Naive thymus-derived CD4-positive, alpha-beta T cell (primary cell): ENCODE measurements around the gene PSENEN. TPM values are rescaled to one million over a fixed set of nuclear protein-coding genes. Genes with fewer than 3 reads are reported as not detected.
A peak's percentile ranks its signal among the peaks of the same experiment; 100 is the strongest.

Experiments used
- ATAC-seq: fragments of 150-1000 bp; cut with Tn5 transposase; 2 replicates; pipeline ENCODE4 v1.10.0; 2021; ENCODE audit warnings: mild to moderate bottlenecking, moderate library complexity
- CTCF ChIA-PET: fragments of 350-600 bp; sonication (Branson Sonifier 250); formaldehyde crosslinking; loops from one replicate; lab custom pipeline; 2021; ENCODE audit warnings: antibody characterized with exemption; lab: Charles Lee
- POLR2A ChIA-PET: fragments of 350-600 bp; sonication (Branson Sonifier 250); formaldehyde crosslinking; loops from one replicate; lab custom pipeline; 2021; ENCODE audit warnings: antibody characterized with exemption, inconsistent platforms; lab: Charles Lee
- DNase-seq, 9 donors: peaks; one replicate each; pipeline versions ENCODE4 v3.0.0 to v3.0.0-alpha.2; 2020 to 2022; ENCODE audit warnings: mixed read lengths in 1 of 9
- H3K27ac ChIP-seq: one replicate; pipeline ENCODE4 v1.7.0; 2013; ENCODE audit warnings: mild to moderate bottlenecking, low read depth, low read length, moderate library complexity
- H3K27me3 ChIP-seq, 2 donors: one replicate each; pipeline ENCODE4 v1.7.0; 2013; ENCODE audit warnings: low read length in 2 of 2, mild to moderate bottlenecking in 2 of 2, moderate library complexity in 2 of 2; ENCODE audit not compliant: control insufficient read depth in 2 of 2, insufficient read depth in 2 of 2
- H3K36me3 ChIP-seq, 3 experiments: 1 replicate in 2 of 3; 2 replicates in 1 of 3; pipeline ENCODE4 v1.7.0; 2013; ENCODE audit warnings: low read length in 3 of 3, mild to moderate bottlenecking in 3 of 3, moderate library complexity in 1 of 3; ENCODE audit not compliant: insufficient read depth in 3 of 3, control insufficient read depth in 2 of 3
- H3K4me1 ChIP-seq, 2 donors: one replicate each; pipeline ENCODE4 v1.7.0; 2013; ENCODE audit warnings: low read length in 2 of 2, mild to moderate bottlenecking in 2 of 2, moderate library complexity in 1 of 2; ENCODE audit not compliant: control insufficient read depth in 2 of 2, insufficient read depth in 2 of 2
- H3K4me3 ChIP-seq: 2 replicates; pipeline ENCODE4 v1.7.0; 2013; ENCODE audit warnings: mild to moderate bottlenecking, low read length
- H3K9me3 ChIP-seq, 3 experiments: 1 replicate in 2 of 3; 2 replicates in 1 of 3; pipeline ENCODE4 v1.7.0; 2013; ENCODE audit warnings: low read length in 3 of 3; ENCODE audit not compliant: control insufficient read depth in 2 of 3
- H3K27ac Mint-ChIP-seq, 9 donors: one replicate each; pipeline ENCODE4 v1.8.0; 2020 to 2022; ENCODE audit warnings: mixed read lengths in 9 of 9, mild to moderate bottlenecking in 8 of 9, moderate library complexity in 5 of 9, inconsistent platforms in 2 of 9
- H3K27me3 Mint-ChIP-seq, 5 donors: one replicate each; pipeline ENCODE4 v1.8.0; 2021 to 2022; ENCODE audit warnings: mixed read lengths in 5 of 5, mild to moderate bottlenecking in 1 of 5
- H3K36me3 Mint-ChIP-seq, 5 donors: one replicate each; pipeline ENCODE4 v1.8.0; 2020 to 2022; ENCODE audit warnings: mixed read lengths in 5 of 5, mild to moderate bottlenecking in 3 of 5, inconsistent platforms in 1 of 5
- H3K4me1 Mint-ChIP-seq, 7 donors: one replicate each; pipeline ENCODE4 v1.8.0; 2020 to 2022; ENCODE audit warnings: mixed read lengths in 7 of 7, mild to moderate bottlenecking in 3 of 7, inconsistent platforms in 1 of 7
- H3K4me3 Mint-ChIP-seq, 10 donors: one replicate each; pipeline ENCODE4 v1.8.0; 2020 to 2022; ENCODE audit warnings: mild to moderate bottlenecking in 10 of 10, mixed read lengths in 10 of 10, moderate library complexity in 6 of 10, inconsistent platforms in 2 of 10
- H3K9me3 Mint-ChIP-seq, 11 donors: one replicate each; pipeline ENCODE4 v1.8.0; 2020 to 2022; ENCODE audit warnings: mixed read lengths in 11 of 11, mild to moderate bottlenecking in 4 of 11, inconsistent platforms in 1 of 11, moderate library complexity in 1 of 11
- intact Hi-C, 2 donors: fragments of 100-400 bp; cut with micrococcal nuclease; formaldehyde crosslinking; loops; one replicate each; pipeline ENCODE4 v1.15.1; 2023
- polyA plus RNA-seq, 2 donors: library from polyadenylated mRNA; unstranded; fragments of 300-500 nt; fragmentation: Illumina TruSeq; gene quantifications; one replicate each; pipeline ENCODE4 v1.2.3, GENCODE V29; 2021
- total RNA-seq, 6 experiments: library from RNA in 5 of 6; stranded (reverse) in 5 of 6; gene quantifications; 1 replicate in 5 of 6; 2 replicates in 1 of 6; pipeline ENCODE4 v1.2.3 and lab custom pipeline; 2021 to 2026

The PSENEN gene
- total and polyA plus RNA-seq, 7 experiments from 2014 or later = 20.4 to 79.1 (median 33.9) TPM

- H3K36me3 Mint-ChIP-seq = peaks cover 3 to 11% (median 5%) of the 10 kb centered on the region in 5 donors
- H3K9me3 Mint-ChIP-seq = peaks cover 0 to 2% (median 0%) of the 10 kb centered on the region in 11 donors
- peaks cover 0 to 2% (median 0%) of the 10 kb centered on the region in 5 donors for H3K27me3 Mint-ChIP-seq
- Histone ChIP-seq H3K27ac (peak overlapping the region; percentile 98), H3K27me3 (no peaks in the 10 kb centered on the region), H3K4me3 (peak overlapping the region; percentile 99), H3K36me3 (peaks cover 0 to 12% (median 0%) of the 10 kb centered on the region in 3 experiments), H3K9me3 (no peaks in the 10 kb centered on the region), H3K4me1 (peaks cover 45% of the 10 kb centered on the region in 2 donors)
- ATAC-seq = peak; percentile 75
- peaks cover 23 to 73% (median 58%) of the 10 kb centered on the region in 7 donors for H3K4me1 Mint-ChIP-seq
- H3K27ac Mint-ChIP-seq = peak overlapping the region; percentile 96 to 100 (median 99)
- peak overlapping the region; percentile 87 to 100 (median 96) for H3K4me3 Mint-ChIP-seq
- ChIA-PET POLR2A (interaction anchor here (0.5 to 2.9 kb wide), 22 partner anchors 8 to 579 kb away, joined by 3 to 20 read pairs (median 3); partner anchors contain the start of genes COX6B1, HSPB6, KMT2B and POLR2I), CTCF (interaction anchor here (0.6 to 1.2 kb wide), 2 partner anchors 17 to 19 kb away, joined by 3 read pairs; no protein-coding TSS in a partner anchor)
- DNase-seq = peak; percentile 77 to 98 (median 95)
- intact Hi-C loops = loop anchor here (1.0 to 10.0 kb wide), 15 partner anchors 27 to 1067 kb away; partner anchors contain the start of genes TBCB (in 2 of the 2), COX6B1 (in 1 of the 2), POLR2I (in 1 of the 2) and SCGB2B2 (in 1 of the 2)
These were observed 772 bp upstream of the PSENEN start for GRCh38 chr19:35744430-35745327.

- H3K9me3 Mint-ChIP-seq = peaks cover 0 to 2% (median 0%) of the 10 kb centered on the region in 11 donors
- Histone ChIP-seq H3K27me3 (no peaks in the 10 kb centered on the region), H3K4me3 (peak overlapping the region; percentile 99), H3K9me3 (no peaks in the 10 kb centered on the region), H3K4me1 (peaks cover 39 to 40% of the 10 kb centered on the region in 2 donors), H3K36me3 (peaks cover 0 to 7% (median 0%) of the 10 kb centered on the region in 3 experiments), H3K27ac (peak overlapping the region; percentile 98)
- peaks cover 3 to 11% (median 5%) of the 10 kb centered on the region in 5 donors for H3K36me3 Mint-ChIP-seq
- ChIA-PET POLR2A (interaction anchor here (0.8 to 2.9 kb wide), 9 partner anchors 11 to 213 kb away, joined by 3 to 20 read pairs (median 4); partner anchors contain the start of genes HSPB6, KMT2B and PROSER3), CTCF (no interaction called here)
- H3K4me3 Mint-ChIP-seq = peak overlapping the region; percentile 87 to 100 (median 96)
- H3K27me3 Mint-ChIP-seq = peaks cover 0 to 2% (median 0%) of the 10 kb centered on the region in 5 donors
- intact Hi-C loops = loop anchor here (5.0 to 10.0 kb wide), 2 partner anchors 469 to 1069 kb away; partner anchors contain the start of genes SCGB2B2 (in 1 of the 2), ZNF146 (in 1 of the 2), ZNF302 (in 1 of the 2) and ZNF565 (in 1 of the 2)
- no peak for ATAC-seq
- H3K4me1 Mint-ChIP-seq = peaks cover 23 to 69% (median 53%) of the 10 kb centered on the region in 7 donors
- H3K27ac Mint-ChIP-seq = peak overlapping the region; percentile 96 to 100 (median 99)
- no peak for DNase-seq
These were observed 624 bp downstream of the PSENEN start for GRCh38 chr19:35746087-35746462.

GRCh38 chr19:35746531-35746930 is 1.1 kb downstream of the PSENEN start:
- no peaks in the 10 kb centered on the region for H3K9me3 ChIP-seq
- H3K36me3 ChIP-seq = peaks cover 0 to 7% (median 0%) of the 10 kb centered on the region in 3 experiments
- H3K4me1 ChIP-seq = peaks cover 38 to 39% of the 10 kb centered on the region in 2 donors
- H3K9me3 Mint-ChIP-seq = peaks cover 0 to 2% (median 0%) of the 10 kb centered on the region in 11 donors
- no peak overlapping the region for H3K4me3 ChIP-seq
- H3K4me3 Mint-ChIP-seq = peak overlapping the region; percentile 87 to 100 (median 96)
- peaks cover 0 to 2% (median 0%) of the 10 kb centered on the region in 5 donors for H3K27me3 Mint-ChIP-seq
- DNase-seq = no peak
- H3K4me1 Mint-ChIP-seq = peaks cover 23 to 68% (median 53%) of the 10 kb centered on the region in 7 donors
- intact Hi-C loops = loop anchor here (5.0 to 10.0 kb wide), 2 partner anchors 468 to 1069 kb away; partner anchors contain the start of genes SCGB2B2 (in 1 of the 2), ZNF146 (in 1 of the 2), ZNF302 (in 1 of the 2) and ZNF565 (in 1 of the 2)
- H3K27me3 ChIP-seq = no peaks in the 10 kb centered on the region
- no peak for ATAC-seq
- CTCF ChIA-PET = no interaction called here
- peaks cover 3 to 11% (median 5%) of the 10 kb centered on the region in 5 donors for H3K36me3 Mint-ChIP-seq
- POLR2A ChIA-PET = no interaction called here
- H3K27ac ChIP-seq = peak overlapping the region; percentile 20
- H3K27ac Mint-ChIP-seq = peak overlapping the region in 8 of 9 donors; percentile 96 to 100 (median 99)

- peak within 1 kb of the TSS; percentile 89 to 97 (median 95) for H3K27ac Mint-ChIP-seq
- Histone ChIP-seq H3K9me3 (no peaks in the 10 kb centered on the region), H3K4me1 (peaks cover 28 to 30% of the 10 kb centered on the region in 2 donors), H3K4me3 (peak within 1 kb of the TSS; percentile 95), H3K27me3 (no peaks in the 10 kb centered on the region), H3K27ac (peak within 1 kb of the TSS; percentile 85), H3K36me3 (peaks cover 0 to 23% (median 0%) of the 10 kb centered on the region in 3 experiments)
- POLR2A ChIA-PET = interaction anchor here (0.5 to 3.2 kb wide), 12 partner anchors 8 to 555 kb away, joined by 3 to 17 read pairs (median 4); partner anchors contain the start of genes COX6B1, HSPB6, ZNF146 and ZNF565
- peaks cover 0 to 2% (median 0%) of the 10 kb centered on the region in 11 donors for H3K9me3 Mint-ChIP-seq
- DNase-seq = peak; percentile 91 to 100 (median 99)
- peaks cover 14 to 56% (median 43%) of the 10 kb centered on the region in 7 donors for H3K4me1 Mint-ChIP-seq
- intact Hi-C loops = loop anchor here (1.0 to 10.0 kb wide), 11 partner anchors 8 to 1071 kb away; partner anchors contain the start of genes ARHGAP33 (in 2 of the 2), PROSER3 (in 2 of the 2), THAP8 (in 2 of the 2) and WDR62 (in 2 of the 2)
- peak within 1 kb of the TSS; percentile 90 to 100 (median 98) for H3K4me3 Mint-ChIP-seq
- peaks cover 0 to 4% (median 2%) of the 10 kb centered on the region in 5 donors for H3K36me3 Mint-ChIP-seq
- peak; percentile 83 for ATAC-seq
- peaks cover 0 to 2% (median 0%) of the 10 kb centered on the region in 5 donors for H3K27me3 Mint-ChIP-seq
- CTCF ChIA-PET = interaction anchor here (0.9 to 1.3 kb wide), 3 partner anchors 11 to 55 kb away, joined by 3 to 4 read pairs (median 3); no protein-coding TSS in a partner anchor
These were observed 2.9 kb downstream of the PSENEN start, which contains the start of gene LIN37 for GRCh38 chr19:35748106-35749020. Gene LIN37 (plus strand): TSS chr19:35748576. CDS start chr19:35748725, 149 bp downstream.

- Mint-ChIP-seq H3K36me3 (peaks cover 0 to 13% (median 5%) of the 10 kb centered on the region in 5 donors), H3K4me1 (peaks cover 14 to 46% (median 36%) of the 10 kb centered on the region in 7 donors), H3K27ac (peak overlapping the region in 1 of 9 donors; percentile 59), H3K9me3 (peaks cover 0 to 2% (median 0%) of the 10 kb centered on the region in 11 donors), H3K4me3 (peak overlapping the region in 8 of 10 donors; percentile 44 to 100 (median 60)), H3K27me3 (peaks cover 0 to 6% (median 0%) of the 10 kb centered on the region in 5 donors)
- H3K4me1 ChIP-seq = peaks cover 18 to 20% of the 10 kb centered on the region in 2 donors
- ATAC-seq (no peak), DNase-seq (no peak)
- H3K36me3 ChIP-seq = peaks cover 0 to 30% (median 0%) of the 10 kb centered on the region in 3 experiments
- no peak overlapping the region for H3K27ac ChIP-seq
- no peak overlapping the region for H3K4me3 ChIP-seq
- CTCF ChIA-PET = interaction anchor here (1.2 kb wide), 1 partner anchor 13 kb away, joined by 3 read pairs; no protein-coding TSS in a partner anchor
- POLR2A ChIA-PET = interaction anchor here (0.7 to 3.2 kb wide), 2 partner anchors 8 to 10 kb away, joined by 8 to 12 read pairs; no protein-coding TSS in a partner anchor
- no peaks in the 10 kb centered on the region for H3K27me3 ChIP-seq
- intact Hi-C loops = no loop called here
- H3K9me3 ChIP-seq = no peaks in the 10 kb centered on the region
These were observed 4.7 kb downstream of the PSENEN start for GRCh38 chr19:35750167-35750566.
